GM23338 (cell line): ENCODE data around the gene CD74. TPM values are rescaled to one million over a fixed set of nuclear protein-coding genes. Genes with fewer than 3 reads are reported as not detected.

Experiments used
- ATAC-seq: fragments of 200-7000 bp; cut with Tn5 transposase; 3 replicates; pipeline ENCODE4 v1.9.1; 2020
- DNase-seq: peaks from one replicate; pipeline ENCODE4 v3.0.0-alpha.2; 2015; ENCODE audit warnings: low spot score
- H2AFZ ChIP-seq: fragments of 200-600 bp; sonication (generic); 2 replicates; pipeline ENCODE4 v1.8.0; 2016; ENCODE audit warnings: antibody characterized with exemption, mild to moderate bottlenecking, moderate library complexity
- H3F3A ChIP-seq: fragments of 200-600 bp; sonication (generic); replicated peaks from 2 replicates; pipeline ENCODE4 v1.8.0; 2017; ENCODE audit warnings: antibody characterized with exemption, mixed run types, low read depth
- H3K27ac ChIP-seq: fragments of 200-600 bp; sonication (generic); 2 replicates; pipeline ENCODE4 v1.6.1; 2016; ENCODE audit warnings: low read depth
- H3K27me3 ChIP-seq: fragments of 200-600 bp; sonication (generic); 2 replicates; pipeline ENCODE4 v1.8.0; 2016; ENCODE audit warnings: mild to moderate bottlenecking, mixed run types, moderate library complexity; ENCODE audit not compliant: insufficient read depth
- H3K36me3 ChIP-seq: fragments of 200-600 bp; sonication (generic); 2 replicates; pipeline ENCODE4 v1.8.0; 2016; ENCODE audit warnings: mild to moderate bottlenecking; ENCODE audit not compliant: insufficient read depth
- H3K4me1 ChIP-seq: fragments of 200-600 bp; sonication (generic); 2 replicates; pipeline ENCODE4 v1.8.0; 2016; ENCODE audit warnings: mild to moderate bottlenecking, moderate library complexity; ENCODE audit not compliant: insufficient read depth
- H3K4me2 ChIP-seq: fragments of 200-600 bp; sonication (generic); 2 replicates; pipeline ENCODE4 v1.7.1; 2017; ENCODE audit warnings: mixed run types
- H3K4me3 ChIP-seq: fragments of 200-600 bp; sonication (generic); 2 replicates; pipeline ENCODE4 v1.6.1; 2016; ENCODE audit warnings: mixed run types
- H3K79me2 ChIP-seq: fragments of 200-600 bp; sonication (generic); replicated peaks from 2 replicates; pipeline ENCODE4 v1.8.0; 2017; ENCODE audit warnings: mild to moderate bottlenecking; ENCODE audit not compliant: insufficient read depth
- H3K9me2 ChIP-seq: fragments of 200-600 bp; sonication (generic); 2 replicates; pipeline ENCODE4 v1.8.0; 2017; ENCODE audit not compliant: insufficient read depth
- H4K20me1 ChIP-seq: fragments of 200-600 bp; sonication (generic); replicated peaks from 2 replicates; pipeline ENCODE4 v1.8.0; 2017; ENCODE audit warnings: mild to moderate bottlenecking; ENCODE audit not compliant: insufficient read depth
- H3K27ac Mint-ChIP-seq: 2 replicates; pipeline ENCODE4 v1.8.0; 2020; ENCODE audit warnings: inconsistent platforms, mild to moderate bottlenecking, moderate library complexity, mixed read lengths
- H3K27me3 Mint-ChIP-seq: 3 replicates; pipeline ENCODE4 v1.8.0; 2022; ENCODE audit warnings: low read depth, mild to moderate bottlenecking, moderate library complexity, mixed read lengths, inconsistent platforms; ENCODE audit not compliant: insufficient read depth, poor library complexity
- H3K36me3 Mint-ChIP-seq: 3 replicates; pipeline ENCODE4 v1.8.0; 2021; ENCODE audit warnings: low read depth, mild to moderate bottlenecking, inconsistent platforms, moderate library complexity, mixed read lengths
- H3K4me1 Mint-ChIP-seq: 3 replicates; pipeline ENCODE4 v1.8.0; 2020; ENCODE audit warnings: mild to moderate bottlenecking, inconsistent platforms, mixed read lengths
- H3K4me3 Mint-ChIP-seq: 3 replicates; pipeline ENCODE4 v1.8.0; 2021; ENCODE audit warnings: moderate library complexity, mild to moderate bottlenecking, inconsistent platforms, mixed read lengths
- H3K9me3 Mint-ChIP-seq: 3 replicates; pipeline ENCODE4 v1.8.0; 2020; ENCODE audit warnings: moderate library complexity, mild to moderate bottlenecking, inconsistent platforms, mixed read lengths
- CREB1 ChIP-seq: fragments of 250-450 bp; sonication (Bioruptor Pico); IDR thresholded peaks from 2 replicates; pipeline ENCODE4 v1.5.0; 2020; ENCODE audit warnings: low read depth, mild to moderate bottlenecking, moderate library complexity
- EZH2 ChIP-seq: fragments of 200-600 bp; sonication (generic); IDR thresholded peaks from one replicate; pipeline ENCODE4 v1.8.0; 2017; ENCODE audit warnings: antibody characterized with exemption, mild to moderate bottlenecking, low read depth; ENCODE audit not compliant: unreplicated experiment
- EZH2phosphoT487 ChIP-seq: fragments of 200-600 bp; sonication (generic); IDR thresholded peaks from one replicate; pipeline ENCODE4 v1.8.1; 2018; ENCODE audit warnings: antibody characterized with exemption; ENCODE audit not compliant: unreplicated experiment
- JUNB ChIP-seq: IDR thresholded peaks from one replicate; pipeline ENCODE4 v1.6.1; 2016; ENCODE audit warnings: antibody characterized with exemption; ENCODE audit not compliant: unreplicated experiment
- NANOG ChIP-seq: IDR thresholded peaks from 2 replicates; pipeline ENCODE4 v1.6.1; 2016; ENCODE audit warnings: antibody characterized with exemption, borderline replicate concordance
- POLR2AphosphoS5 ChIP-seq: IDR thresholded peaks from 2 replicates; pipeline ENCODE4 v1.6.1; 2016; ENCODE audit warnings: antibody characterized with exemption, low read depth
- STAT1 ChIP-seq: IDR thresholded peaks from one replicate; pipeline ENCODE4 v1.6.1; 2016; ENCODE audit warnings: antibody characterized with exemption; ENCODE audit not compliant: unreplicated experiment
- ZNF114 ChIP-seq: fragments of 250-450 bp; sonication (Bioruptor Pico); IDR thresholded peaks from 2 replicates; pipeline ENCODE4 v1.5.0; 2020; ENCODE audit warnings: mild to moderate bottlenecking, moderate library complexity
- ZNF331 ChIP-seq: fragments of 250-450 bp; sonication (Bioruptor Pico); IDR thresholded peaks from 2 replicates; pipeline ENCODE4 v1.5.0; 2020; ENCODE audit warnings: low read depth, mild to moderate bottlenecking, moderate library complexity
- polyA plus RNA-seq: library from polyadenylated mRNA; unstranded; fragments of >200 nt; fragmentation: Nextera tagmentation; extraction: Ambion mirVana; gene quantifications from 2 replicates; pipeline ENCODE4 v1.2.1, GENCODE V29; 2016
- total RNA-seq: library from RNA; depleted of rRNA; stranded (reverse); fragments of >200 nt; shearing (Covaris generic); gene quantifications from 2 replicates; pipeline ENCODE4 v1.2.3, GENCODE V29; 2014
- TF ChIP-seq, protein P1 (sequence below): IDR thresholded peaks from one replicate; pipeline ENCODE4 v1.6.1; 2018; ENCODE audit warnings: antibody characterized with exemption; ENCODE audit not compliant: unreplicated experiment
- TF ChIP-seq, protein P2 (sequence below): IDR thresholded peaks from 2 replicates; pipeline ENCODE4 v1.6.1; 2016; ENCODE audit warnings: antibody characterized with exemption
- TF ChIP-seq, protein P3 (sequence below): fragments of 250-450 bp; sonication (Bioruptor Pico); IDR thresholded peaks from 2 replicates; pipeline ENCODE4 v1.5.0; 2020; ENCODE audit warnings: mild to moderate bottlenecking, moderate library complexity

CD74 gene
- total and polyA plus RNA-seq, 2 experiments from 2014 or later: 49.8 to 98.4 TPM

DNA sequence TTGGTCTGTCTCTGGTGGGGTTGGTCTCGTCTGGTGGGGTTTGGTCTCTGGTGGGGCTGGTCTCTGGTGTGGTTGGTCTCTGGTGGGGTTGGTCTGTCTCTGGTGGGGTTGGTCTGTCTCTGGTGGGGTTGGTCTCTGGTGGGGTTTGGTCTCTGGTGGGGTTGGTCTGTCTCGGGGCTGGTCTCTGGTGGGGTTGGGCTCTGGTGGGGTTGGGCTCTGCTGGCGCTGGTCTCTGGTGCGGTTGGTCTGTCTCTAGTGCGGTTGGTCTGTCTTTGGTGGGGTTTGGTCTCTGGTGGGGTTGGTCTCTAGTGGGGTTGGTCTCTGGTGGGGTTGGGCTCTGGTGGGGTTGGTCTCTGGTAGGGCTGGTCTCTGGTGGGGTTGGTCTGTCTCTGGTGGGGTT, 16.3 kb upstream of the CD74 start:
- no peak overlapping the region for H3K4me3 Mint-ChIP-seq
- no peaks in the 10 kb centered on the region for H3K4me1 ChIP-seq
- no peaks in the 10 kb centered on the region for H3K27me3 ChIP-seq
- H3K9me3 Mint-ChIP-seq: no peaks in the 10 kb centered on the region
- H3K79me2 ChIP-seq: no peaks in the 10 kb centered on the region
- H3K9me2 ChIP-seq: no peaks in the 10 kb centered on the region
- no peaks in the 10 kb centered on the region for H3K36me3 ChIP-seq
- no peak overlapping the region for H3K27ac Mint-ChIP-seq
- no peaks in the 10 kb centered on the region for H3F3A ChIP-seq
- no peak overlapping the region for H3K4me3 ChIP-seq
- no peaks in the 10 kb centered on the region for H3K4me1 Mint-ChIP-seq
- no peak for DNase-seq
- H3K27ac ChIP-seq: no peak overlapping the region
- H3K36me3 Mint-ChIP-seq: no peaks in the 10 kb centered on the region; the same call in 2 of the 3 replicates
- no peak overlapping the region for H3K4me2 ChIP-seq
- TF ChIP-seq STAT1: no peak
- TF ChIP-seq, protein P1, sequence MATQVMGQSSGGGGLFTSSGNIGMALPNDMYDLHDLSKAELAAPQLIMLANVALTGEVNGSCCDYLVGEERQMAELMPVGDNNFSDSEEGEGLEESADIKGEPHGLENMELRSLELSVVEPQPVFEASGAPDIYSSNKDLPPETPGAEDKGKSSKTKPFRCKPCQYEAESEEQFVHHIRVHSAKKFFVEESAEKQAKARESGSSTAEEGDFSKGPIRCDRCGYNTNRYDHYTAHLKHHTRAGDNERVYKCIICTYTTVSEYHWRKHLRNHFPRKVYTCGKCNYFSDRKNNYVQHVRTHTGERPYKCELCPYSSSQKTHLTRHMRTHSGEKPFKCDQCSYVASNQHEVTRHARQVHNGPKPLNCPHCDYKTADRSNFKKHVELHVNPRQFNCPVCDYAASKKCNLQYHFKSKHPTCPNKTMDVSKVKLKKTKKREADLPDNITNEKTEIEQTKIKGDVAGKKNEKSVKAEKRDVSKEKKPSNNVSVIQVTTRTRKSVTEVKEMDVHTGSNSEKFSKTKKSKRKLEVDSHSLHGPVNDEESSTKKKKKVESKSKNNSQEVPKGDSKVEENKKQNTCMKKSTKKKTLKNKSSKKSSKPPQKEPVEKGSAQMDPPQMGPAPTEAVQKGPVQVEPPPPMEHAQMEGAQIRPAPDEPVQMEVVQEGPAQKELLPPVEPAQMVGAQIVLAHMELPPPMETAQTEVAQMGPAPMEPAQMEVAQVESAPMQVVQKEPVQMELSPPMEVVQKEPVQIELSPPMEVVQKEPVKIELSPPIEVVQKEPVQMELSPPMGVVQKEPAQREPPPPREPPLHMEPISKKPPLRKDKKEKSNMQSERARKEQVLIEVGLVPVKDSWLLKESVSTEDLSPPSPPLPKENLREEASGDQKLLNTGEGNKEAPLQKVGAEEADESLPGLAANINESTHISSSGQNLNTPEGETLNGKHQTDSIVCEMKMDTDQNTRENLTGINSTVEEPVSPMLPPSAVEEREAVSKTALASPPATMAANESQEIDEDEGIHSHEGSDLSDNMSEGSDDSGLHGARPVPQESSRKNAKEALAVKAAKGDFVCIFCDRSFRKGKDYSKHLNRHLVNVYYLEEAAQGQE: no peak
- no peak for TF ChIP-seq ZNF114 (CRISPR knock-in tag)
- no peak for TF ChIP-seq ZNF331 (CRISPR knock-in tag)
- no peak for TF ChIP-seq JUNB
- TF ChIP-seq NANOG: no peak
- TF ChIP-seq EZH2phosphoT487: no peak
- TF ChIP-seq, protein P2, sequence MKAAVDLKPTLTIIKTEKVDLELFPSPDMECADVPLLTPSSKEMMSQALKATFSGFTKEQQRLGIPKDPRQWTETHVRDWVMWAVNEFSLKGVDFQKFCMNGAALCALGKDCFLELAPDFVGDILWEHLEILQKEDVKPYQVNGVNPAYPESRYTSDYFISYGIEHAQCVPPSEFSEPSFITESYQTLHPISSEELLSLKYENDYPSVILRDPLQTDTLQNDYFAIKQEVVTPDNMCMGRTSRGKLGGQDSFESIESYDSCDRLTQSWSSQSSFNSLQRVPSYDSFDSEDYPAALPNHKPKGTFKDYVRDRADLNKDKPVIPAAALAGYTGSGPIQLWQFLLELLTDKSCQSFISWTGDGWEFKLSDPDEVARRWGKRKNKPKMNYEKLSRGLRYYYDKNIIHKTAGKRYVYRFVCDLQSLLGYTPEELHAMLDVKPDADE: no peak
- no peak for TF ChIP-seq EZH2
- TF ChIP-seq CREB1 (CRISPR knock-in tag): no peak
- TF ChIP-seq, protein P3, sequence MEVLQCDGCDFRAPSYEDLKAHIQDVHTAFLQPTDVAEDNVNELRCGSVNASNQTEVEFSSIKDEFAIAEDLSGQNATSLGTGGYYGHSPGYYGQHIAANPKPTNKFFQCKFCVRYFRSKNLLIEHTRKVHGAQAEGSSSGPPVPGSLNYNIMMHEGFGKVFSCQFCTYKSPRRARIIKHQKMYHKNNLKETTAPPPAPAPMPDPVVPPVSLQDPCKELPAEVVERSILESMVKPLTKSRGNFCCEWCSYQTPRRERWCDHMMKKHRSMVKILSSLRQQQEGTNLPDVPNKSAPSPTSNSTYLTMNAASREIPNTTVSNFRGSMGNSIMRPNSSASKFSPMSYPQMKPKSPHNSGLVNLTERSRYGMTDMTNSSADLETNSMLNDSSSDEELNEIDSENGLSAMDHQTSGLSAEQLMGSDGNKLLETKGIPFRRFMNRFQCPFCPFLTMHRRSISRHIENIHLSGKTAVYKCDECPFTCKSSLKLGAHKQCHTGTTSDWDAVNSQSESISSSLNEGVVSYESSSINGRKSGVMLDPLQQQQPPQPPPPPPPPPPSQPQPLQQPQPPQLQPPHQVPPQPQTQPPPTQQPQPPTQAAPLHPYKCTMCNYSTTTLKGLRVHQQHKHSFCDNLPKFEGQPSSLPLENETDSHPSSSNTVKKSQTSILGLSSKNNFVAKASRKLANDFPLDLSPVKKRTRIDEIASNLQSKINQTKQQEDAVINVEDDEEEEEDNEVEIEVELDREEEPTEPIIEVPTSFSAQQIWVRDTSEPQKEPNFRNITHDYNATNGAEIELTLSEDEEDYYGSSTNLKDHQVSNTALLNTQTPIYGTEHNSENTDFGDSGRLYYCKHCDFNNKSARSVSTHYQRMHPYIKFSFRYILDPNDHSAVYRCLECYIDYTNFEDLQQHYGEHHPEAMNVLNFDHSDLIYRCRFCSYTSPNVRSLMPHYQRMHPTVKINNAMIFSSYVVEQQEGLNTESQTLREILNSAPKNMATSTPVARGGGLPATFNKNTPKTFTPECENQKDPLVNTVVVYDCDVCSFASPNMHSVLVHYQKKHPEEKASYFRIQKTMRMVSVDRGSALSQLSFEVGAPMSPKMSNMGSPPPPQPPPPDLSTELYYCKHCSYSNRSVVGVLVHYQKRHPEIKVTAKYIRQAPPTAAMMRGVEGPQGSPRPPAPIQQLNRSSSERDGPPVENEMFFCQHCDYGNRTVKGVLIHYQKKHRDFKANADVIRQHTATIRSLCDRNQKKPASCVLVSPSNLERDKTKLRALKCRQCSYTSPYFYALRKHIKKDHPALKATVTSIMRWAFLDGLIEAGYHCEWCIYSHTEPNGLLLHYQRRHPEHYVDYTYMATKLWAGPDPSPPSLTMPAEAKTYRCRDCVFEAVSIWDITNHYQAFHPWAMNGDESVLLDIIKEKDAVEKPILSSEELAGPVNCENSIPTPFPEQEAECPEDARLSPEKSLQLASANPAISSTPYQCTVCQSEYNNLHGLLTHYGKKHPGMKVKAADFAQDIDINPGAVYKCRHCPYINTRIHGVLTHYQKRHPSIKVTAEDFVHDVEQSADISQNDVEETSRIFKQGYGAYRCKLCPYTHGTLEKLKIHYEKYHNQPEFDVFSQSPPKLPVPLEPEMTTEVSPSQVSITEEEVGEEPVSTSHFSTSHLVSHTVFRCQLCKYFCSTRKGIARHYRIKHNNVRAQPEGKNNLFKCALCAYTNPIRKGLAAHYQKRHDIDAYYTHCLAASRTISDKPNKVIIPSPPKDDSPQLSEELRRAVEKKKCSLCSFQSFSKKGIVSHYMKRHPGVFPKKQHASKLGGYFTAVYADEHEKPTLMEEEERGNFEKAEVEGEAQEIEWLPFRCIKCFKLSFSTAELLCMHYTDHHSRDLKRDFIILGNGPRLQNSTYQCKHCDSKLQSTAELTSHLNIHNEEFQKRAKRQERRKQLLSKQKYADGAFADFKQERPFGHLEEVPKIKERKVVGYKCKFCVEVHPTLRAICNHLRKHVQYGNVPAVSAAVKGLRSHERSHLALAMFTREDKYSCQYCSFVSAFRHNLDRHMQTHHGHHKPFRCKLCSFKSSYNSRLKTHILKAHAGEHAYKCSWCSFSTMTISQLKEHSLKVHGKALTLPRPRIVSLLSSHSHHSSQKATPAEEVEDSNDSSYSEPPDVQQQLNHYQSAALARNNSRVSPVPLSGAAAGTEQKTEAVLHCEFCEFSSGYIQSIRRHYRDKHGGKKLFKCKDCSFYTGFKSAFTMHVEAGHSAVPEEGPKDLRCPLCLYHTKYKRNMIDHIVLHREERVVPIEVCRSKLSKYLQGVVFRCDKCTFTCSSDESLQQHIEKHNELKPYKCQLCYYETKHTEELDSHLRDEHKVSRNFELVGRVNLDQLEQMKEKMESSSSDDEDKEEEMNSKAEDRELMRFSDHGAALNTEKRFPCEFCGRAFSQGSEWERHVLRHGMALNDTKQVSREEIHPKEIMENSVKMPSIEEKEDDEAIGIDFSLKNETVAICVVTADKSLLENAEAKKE (CRISPR knock-in tag): no peak
- TF ChIP-seq POLR2AphosphoS5: no peak
- H2AFZ ChIP-seq: no peak overlapping the region
- no peak for ATAC-seq
- no peaks in the 10 kb centered on the region for H4K20me1 ChIP-seq
- peaks cover 10% of the 10 kb centered on the region for H3K27me3 Mint-ChIP-seq
